Retinal pigment epithelial cell (primary cell): ENCODE data around the gene HSFX1.
"Not testable (repeated sequence)": the region's sequence is repeated elsewhere in the genome, so short reads cannot be mapped to it uniquely, and the experiment has no call there.

ENCODE experiments used
- DNase-seq: peaks from one replicate; pipeline ENCODE4 v3.0.0-alpha.2; 2010; ENCODE audit warnings: low read depth
- H3K4me3 ChIP-seq: 2 replicates; pipeline ENCODE4 v1.5.1; 2011; ENCODE audit warnings: mild to moderate bottlenecking, low read length, control low read depth, moderate library complexity
- CTCF ChIP-seq: conservative IDR thresholded peaks from 2 replicates; pipeline ENCODE4 v1.5.1; 2011; ENCODE audit warnings: low read depth, low read length, control low read depth, inconsistent platforms

Gene HSFX1

GRCh38 chrX:149762696-149763614 is 10.9 kb upstream of the HSFX1 start:
- no peak overlapping the region for H3K4me3 ChIP-seq
- TF ChIP-seq CTCF, result no peak
- no peak for DNase-seq

- not testable (repeated sequence) for H3K4me3 ChIP-seq, DNase-seq
Measured at GRCh38 chrX:149770344-149770743, 3.5 kb upstream of the HSFX1 start.

GRCh38 chrX:149773026-149773425 is 842 bp upstream of the HSFX1 start:
- not testable (repeated sequence) for H3K4me3 ChIP-seq, DNase-seq

- not testable (repeated sequence) for DNase-seq, H3K4me3 ChIP-seq
Measured at GRCh38 chrX:149777999-149778398, 4.1 kb downstream of the HSFX1 start.

GRCh38 chrX:149781727-149782126 is 7.9 kb downstream of the HSFX1 start, which contains the start of gene MAGEA9:
MAGEA9 (plus strand) TSS chrX:149781930; CDS start chrX:149786211, 4,281 bp downstream.
- not testable (repeated sequence) for DNase-seq, H3K4me3 ChIP-seq

- not testable (repeated sequence) for DNase-seq, H3K4me3 ChIP-seq
Measured at GRCh38 chrX:149795531-149795930, 21.7 kb downstream of the HSFX1 start.

GRCh38 chrX:149799095-149799714 is 25.3 kb downstream of the HSFX1 start:
- no peak overlapping the region for H3K4me3 ChIP-seq
- no peak for DNase-seq
- no peak for TF ChIP-seq CTCF

GRCh38 chrX:149799938-149800337 is 26.1 kb downstream of the HSFX1 start:
- no peak for TF ChIP-seq CTCF

GRCh38 chrX:149803458-149804062 is 29.7 kb downstream of the HSFX1 start:
- DNase-seq, result no peak
- no peak for TF ChIP-seq CTCF
- no peak overlapping the region for H3K4me3 ChIP-seq

More at GRCh38 chrX:149799938-149800337, 26.1 kb downstream of the HSFX1 start:
- H3K4me3 ChIP-seq, result no peak overlapping the region
- no peak for DNase-seq
